ENCODE data around the gene GOLGB1.

DNA sequence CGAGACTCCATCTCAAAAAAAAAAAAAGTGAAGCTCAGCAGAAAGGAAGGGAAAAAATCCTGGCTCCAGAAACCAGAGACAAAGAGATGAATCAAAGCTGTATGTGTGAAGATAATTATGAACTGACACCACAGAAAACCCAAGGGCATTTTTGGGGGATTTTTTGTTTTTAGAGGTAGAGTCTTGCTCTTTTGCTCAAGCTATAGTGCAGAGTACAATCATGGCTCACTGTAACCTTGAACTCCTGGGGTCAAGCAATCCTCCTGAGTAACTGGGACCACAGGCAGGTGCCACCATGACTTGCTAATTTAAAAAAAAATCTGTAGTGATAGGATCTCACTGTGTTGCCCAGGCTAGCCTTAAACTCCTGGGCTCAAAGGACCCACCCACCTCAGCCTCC, 111.6 kb downstream of the GOLGB1 start:
- TF ChIP-seq EZH2 (IDR thresholded peaks at IDR 0.05; ENCODE audit: borderline replicate concordance), result no peak
- TF ChIP-seq CTCF (IDR thresholded peaks at IDR 0.05; ENCODE audit: poor library complexity), result no peak
- no peak for TF ChIP-seq EZH2phosphoT487 (IDR thresholded peaks at IDR 0.05; ENCODE audit: low read depth, severe bottlenecking, unreplicated experiment)
